Measurements from ENCODE around the gene TRAF3IP1.

Gene TRAF3IP1

GRCh38 chr2:238407566-238407965 lies 87.2 kb downstream of the TRAF3IP1 start:
- H3K27ac ChIP-seq, result no peak overlapping the region
- TF ChIP-seq CTCF (conservative IDR thresholded peaks at IDR 0.05), result no peak

GRCh38 chr2:238408615-238409340 lies 88.5 kb downstream of the TRAF3IP1 start:
- no peak for TF ChIP-seq CTCF (conservative IDR thresholded peaks at IDR 0.05)
- H3K27ac ChIP-seq, result no peak overlapping the region

GRCh38 chr2:238409341-238410199 lies 89.3 kb downstream of the TRAF3IP1 start:
- no peak overlapping the region for H3K27ac ChIP-seq
- TF ChIP-seq CTCF (conservative IDR thresholded peaks at IDR 0.05), result no peak

- H3K27ac ChIP-seq, result peak overlapping the region; percentile 25
- TF ChIP-seq CTCF (conservative IDR thresholded peaks at IDR 0.05), result no peak
These were observed 91.9 kb downstream of the TRAF3IP1 start for GRCh38 chr2:238412067-238412767.

GRCh38 chr2:238413368-238413767 lies 93.0 kb downstream of the TRAF3IP1 start:
- H3K27ac ChIP-seq, result no peak overlapping the region
- no peak for TF ChIP-seq CTCF (conservative IDR thresholded peaks at IDR 0.05)

- TF ChIP-seq CTCF (conservative IDR thresholded peaks at IDR 0.05), result no peak
- H3K27ac ChIP-seq, result no peak overlapping the region
These were observed 94.9 kb downstream of the TRAF3IP1 start for GRCh38 chr2:238415036-238415764.

Data from VCaP (cell line).